Measurements from ENCODE around the gene STAB2. TPM values are rescaled to one million over a fixed set of nuclear protein-coding genes. Genes with fewer than 3 reads are reported as not detected.

STAB2 gene
- total and polyA plus RNA-seq, 10 donors, result 9.7 to 320 (median 200) TPM

DNA sequence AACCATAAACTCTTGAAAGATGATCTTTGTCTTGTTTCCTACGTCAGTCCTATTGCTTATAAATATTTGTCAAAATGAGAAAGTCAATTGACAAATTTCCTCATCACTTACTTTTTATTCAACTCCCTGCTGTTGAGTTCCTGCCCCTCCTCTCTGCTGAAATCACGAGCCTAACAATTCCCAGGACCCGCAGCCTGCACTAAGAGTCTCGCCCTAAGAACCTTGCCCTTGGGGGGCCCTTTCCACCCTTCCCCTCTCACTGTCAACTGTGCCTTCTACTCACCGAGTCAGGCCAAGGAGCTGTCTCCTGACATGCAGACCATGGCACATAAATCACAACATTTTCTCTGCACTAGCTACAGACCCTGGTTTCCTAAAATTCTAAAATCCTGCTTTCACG lies 99.0 kb downstream of the STAB2 start:
- Histone ChIP-seq H3K36me3 (peaks cover 0 to 62% (median 4%) of the 10 kb centered on the region in 6 donors), H3K9me3 (no peaks in the 10 kb centered on the region), H3K27me3 (replicated peaks in 1 of 7) (peaks cover 0 to 16% (median 0%) of the 10 kb centered on the region in 7 donors), H3K4me1 (peaks cover 0 to 3% (median 0%) of the 10 kb centered on the region in 6 donors), H3K27ac (no peak overlapping the region), H3K4me3 (no peak overlapping the region)
- WGBS, 5 donors, result 68 to 79% (median 75%) methylated on average over 6 of the region's 6 CpGs
- no peak for DNase-seq
- intact Hi-C loops (cut with DNase I; ENCODE audit: low total_unique reads), result no loop called here
- TF ChIP-seq, protein P1, sequence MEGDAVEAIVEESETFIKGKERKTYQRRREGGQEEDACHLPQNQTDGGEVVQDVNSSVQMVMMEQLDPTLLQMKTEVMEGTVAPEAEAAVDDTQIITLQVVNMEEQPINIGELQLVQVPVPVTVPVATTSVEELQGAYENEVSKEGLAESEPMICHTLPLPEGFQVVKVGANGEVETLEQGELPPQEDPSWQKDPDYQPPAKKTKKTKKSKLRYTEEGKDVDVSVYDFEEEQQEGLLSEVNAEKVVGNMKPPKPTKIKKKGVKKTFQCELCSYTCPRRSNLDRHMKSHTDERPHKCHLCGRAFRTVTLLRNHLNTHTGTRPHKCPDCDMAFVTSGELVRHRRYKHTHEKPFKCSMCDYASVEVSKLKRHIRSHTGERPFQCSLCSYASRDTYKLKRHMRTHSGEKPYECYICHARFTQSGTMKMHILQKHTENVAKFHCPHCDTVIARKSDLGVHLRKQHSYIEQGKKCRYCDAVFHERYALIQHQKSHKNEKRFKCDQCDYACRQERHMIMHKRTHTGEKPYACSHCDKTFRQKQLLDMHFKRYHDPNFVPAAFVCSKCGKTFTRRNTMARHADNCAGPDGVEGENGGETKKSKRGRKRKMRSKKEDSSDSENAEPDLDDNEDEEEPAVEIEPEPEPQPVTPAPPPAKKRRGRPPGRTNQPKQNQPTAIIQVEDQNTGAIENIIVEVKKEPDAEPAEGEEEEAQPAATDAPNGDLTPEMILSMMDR (IDR thresholded peaks at IDR 0.05 in 8 of 11, conservative IDR thresholded peaks at IDR 0.05 in 3 of 11), result no peak
- TF ChIP-seq POLR2A (IDR thresholded peaks at IDR 0.05) (no peak), POLR2AphosphoS5 (IDR thresholded peaks at IDR 0.05) (no peak)

DNA sequence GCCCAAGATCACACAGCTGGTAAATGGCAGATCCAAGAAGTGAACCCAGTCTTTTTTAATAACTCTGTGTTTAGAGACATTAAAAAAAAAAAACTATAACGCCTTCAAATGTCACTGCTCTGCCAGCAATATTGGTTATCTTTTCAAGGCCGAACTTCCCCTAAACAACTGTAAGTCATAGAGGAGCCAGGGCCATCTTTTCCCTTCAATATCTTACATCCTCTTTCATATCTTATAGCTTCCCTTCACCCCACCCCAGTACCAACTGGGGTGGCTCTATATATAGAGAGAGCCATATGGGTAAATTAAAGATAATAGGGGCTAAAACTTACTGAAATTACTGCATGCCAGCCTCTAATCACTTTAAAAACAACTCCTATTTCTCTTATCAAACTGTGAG lies 100.2 kb downstream of the STAB2 start:
- DNase-seq, result no peak
- Histone ChIP-seq H3K9me3 (no peaks in the 10 kb centered on the region), H3K27ac (no peak overlapping the region), H3K4me3 (no peak overlapping the region), H3K36me3 (peaks cover 0 to 74% (median 4%) of the 10 kb centered on the region in 6 donors), H3K27me3 (replicated peaks in 1 of 7) (peaks cover 0 to 16% (median 0%) of the 10 kb centered on the region in 7 donors), H3K4me1 (no peaks in the 10 kb centered on the region)
- WGBS, 5 donors, result 31 to 73% (median 50%) methylated on average over 2 of the region's 2 CpGs
- TF ChIP-seq POLR2A (IDR thresholded peaks at IDR 0.05), result no peak
- TF ChIP-seq, protein P1 (IDR thresholded peaks at IDR 0.05 in 8 of 11, conservative IDR thresholded peaks at IDR 0.05 in 3 of 11), result no peak
- TF ChIP-seq POLR2AphosphoS5 (IDR thresholded peaks at IDR 0.05), result no peak
- intact Hi-C loops (cut with DNase I; ENCODE audit: low total_unique reads), result no loop called here

DNA sequence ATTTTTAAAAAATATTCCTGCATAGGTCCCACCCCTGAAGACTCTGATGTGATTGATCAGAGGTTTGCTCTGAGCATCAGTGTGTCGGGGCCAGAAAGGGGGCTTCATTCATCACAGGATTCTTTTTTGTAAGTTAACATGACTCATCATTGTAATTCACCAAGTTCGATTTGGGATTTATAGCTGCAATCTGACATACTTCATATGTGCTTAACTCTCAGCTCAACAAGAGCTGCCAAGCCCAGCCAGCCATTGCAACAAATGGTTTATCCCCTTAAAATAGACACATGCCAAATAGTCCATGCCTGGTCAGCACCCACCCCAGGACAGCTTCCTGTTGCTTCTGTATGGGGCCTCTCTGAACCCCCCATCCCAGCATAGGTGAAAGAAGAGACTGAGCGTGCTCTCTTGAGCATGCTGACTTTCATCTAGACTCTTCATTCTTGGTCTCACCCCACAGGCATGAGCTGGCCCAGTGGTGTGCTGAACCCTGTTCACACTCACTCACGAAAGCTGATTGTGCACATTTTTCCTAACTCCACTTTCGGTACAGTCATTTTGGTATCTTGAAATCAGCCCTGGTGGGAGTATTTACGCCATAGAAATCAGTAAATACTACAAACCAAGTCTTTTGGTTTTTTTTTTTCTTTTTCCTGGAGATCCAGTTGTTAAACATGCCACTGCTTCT lies 101.4 kb downstream of the STAB2 start:
- no peak overlapping the region for H3K4me3 ChIP-seq
- DNase-seq, result no peak
- H3K36me3 ChIP-seq, result peaks cover 0 to 81% (median 7%) of the 10 kb centered on the region in 6 donors
- WGBS, 5 donors, result 72 to 89% (median 86%) methylated on average over 6 of the region's 6 CpGs
- no peaks in the 10 kb centered on the region for H3K4me1 ChIP-seq
- TF ChIP-seq, protein P1 (IDR thresholded peaks at IDR 0.05 in 8 of 11, conservative IDR thresholded peaks at IDR 0.05 in 3 of 11), result no peak
- TF ChIP-seq POLR2A (IDR thresholded peaks at IDR 0.05) (no peak), POLR2AphosphoS5 (IDR thresholded peaks at IDR 0.05) (no peak)
- intact Hi-C loops (cut with DNase I; ENCODE audit: low total_unique reads), result no loop called here
- H3K27ac ChIP-seq, result no peak overlapping the region
- peaks cover 0 to 16% (median 0%) of the 10 kb centered on the region in 7 donors for H3K27me3 ChIP-seq (replicated peaks in 1 of 7)
- no peaks in the 10 kb centered on the region for H3K9me3 ChIP-seq

DNA sequence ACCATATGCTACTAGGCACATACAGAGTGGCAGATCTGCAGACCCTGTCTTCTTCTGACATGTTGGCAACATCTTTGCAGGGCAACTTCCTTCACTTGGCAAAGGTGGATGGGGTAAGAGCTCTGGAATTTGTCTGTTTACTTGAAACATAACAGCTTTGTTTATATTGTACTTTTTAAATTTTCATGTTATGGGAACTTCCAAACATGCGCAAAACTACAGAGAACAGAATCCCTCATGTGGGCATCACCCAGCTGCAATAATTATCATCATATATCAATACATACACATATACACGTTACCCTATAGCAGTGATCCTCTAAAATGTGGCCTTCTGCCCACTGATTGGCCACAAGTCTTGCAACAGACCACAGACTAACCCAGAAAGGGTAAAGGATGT lies 103.4 kb downstream of the STAB2 start:
- Histone ChIP-seq H3K36me3 (peaks cover 0 to 79% (median 3%) of the 10 kb centered on the region in 6 donors), H3K4me1 (no peaks in the 10 kb centered on the region), H3K9me3 (no peaks in the 10 kb centered on the region), H3K27me3 (replicated peaks in 1 of 7) (peaks cover 0 to 16% (median 0%) of the 10 kb centered on the region in 7 donors), H3K27ac (no peak overlapping the region), H3K4me3 (no peak overlapping the region)
- DNase-seq, result no peak
- intact Hi-C loops (cut with DNase I; ENCODE audit: low total_unique reads), result no loop called here
- TF ChIP-seq, protein P1 (IDR thresholded peaks at IDR 0.05 in 8 of 11, conservative IDR thresholded peaks at IDR 0.05 in 3 of 11), result no peak
- TF ChIP-seq POLR2A (IDR thresholded peaks at IDR 0.05) (no peak), POLR2AphosphoS5 (IDR thresholded peaks at IDR 0.05) (no peak)
- WGBS, 5 donors, result 67 to 83% (median 71%) methylated on average over 2 of the region's 2 CpGs
